Right hindlimb (tissue), 1 donor: ENCODE data around the gene LRRC14B.
A peak's percentile ranks its signal among the peaks of the same experiment; 100 is the strongest.
"Not testable (repeated sequence)": the region's sequence is repeated elsewhere in the genome, so short reads cannot be mapped to it uniquely, and the experiment has no call there.

Source experiments
- DNase-seq: peaks from one replicate; pipeline ENCODE4 v3.0.0-alpha.2; 2018

LRRC14B gene

GRCh38 chr5:160921-161802 lies 30.1 kb upstream of the LRRC14B start:
- peak; percentile 11 for DNase-seq

- DNase-seq: peak; percentile 7
Measured at GRCh38 chr5:161803-162110, 29.5 kb upstream of the LRRC14B start.

GRCh38 chr5:162190-162564 lies 29.1 kb upstream of the LRRC14B start:
- no peak for DNase-seq

- DNase-seq: peak; percentile 10
Measured at GRCh38 chr5:162565-163337, 28.5 kb upstream of the LRRC14B start.

- DNase-seq: peak; percentile 11
Measured at GRCh38 chr5:163338-163620, 28.0 kb upstream of the LRRC14B start.

GRCh38 chr5:163841-164240 lies 27.5 kb upstream of the LRRC14B start:
- no peak for DNase-seq

- DNase-seq: peak; percentile 7
Measured at GRCh38 chr5:164244-164643, 27.1 kb upstream of the LRRC14B start.

GRCh38 chr5:164783-165182 lies 26.5 kb upstream of the LRRC14B start:
- not testable (repeated sequence) for DNase-seq

- peak; percentile 6 for DNase-seq
Measured at GRCh38 chr5:166441-167372, 24.6 kb upstream of the LRRC14B start.

GRCh38 chr5:167511-167910 lies 23.8 kb upstream of the LRRC14B start:
- peak; percentile 16 for DNase-seq

- peak; percentile 41 for DNase-seq
Measured at GRCh38 chr5:167982-168660, 23.2 kb upstream of the LRRC14B start.

- peak; percentile 46 for DNase-seq
Measured at GRCh38 chr5:169071-169727, 22.1 kb upstream of the LRRC14B start.

GRCh38 chr5:169728-170094 lies 21.6 kb upstream of the LRRC14B start:
- no peak for DNase-seq

GRCh38 chr5:170971-171800 lies 20.1 kb upstream of the LRRC14B start:
- DNase-seq: peak; percentile 11

- DNase-seq: no peak
Measured at GRCh38 chr5:171801-172331, 19.4 kb upstream of the LRRC14B start.

GRCh38 chr5:172421-172820 lies 18.9 kb upstream of the LRRC14B start:
- DNase-seq: no peak

GRCh38 chr5:172841-173251 lies 18.4 kb upstream of the LRRC14B start:
- DNase-seq: peak; percentile 5

- peak; percentile 3 for DNase-seq
Measured at GRCh38 chr5:173392-174290, 17.7 kb upstream of the LRRC14B start.

- peak; percentile 14 for DNase-seq
Measured at GRCh38 chr5:174291-174600, 17.0 kb upstream of the LRRC14B start.

- peak; percentile 8 for DNase-seq
Measured at GRCh38 chr5:174876-175465, 16.3 kb upstream of the LRRC14B start.
